ENCODE results near the gene RIPPLY2.
"Not testable (repeated sequence)": the region's sequence is repeated elsewhere in the genome, so short reads cannot be mapped to it uniquely, and the experiment has no call there.

The RIPPLY2 gene

GRCh38 chr6:83860782-83861495, 7.8 kb downstream of the RIPPLY2 start:
- DNase-seq, result no peak

GRCh38 chr6:83862776-83863471, 9.8 kb downstream of the RIPPLY2 start:
- DNase-seq, result no peak

GRCh38 chr6:83867043-83867442, 13.9 kb downstream of the RIPPLY2 start:
- DNase-seq, result no peak

GRCh38 chr6:83867527-83868161, 14.5 kb downstream of the RIPPLY2 start:
- no peak for DNase-seq

- no peak for DNase-seq
Observed at GRCh38 chr6:83868639-83869038, 15.5 kb downstream of the RIPPLY2 start.

GRCh38 chr6:83870649-83871048, 17.5 kb downstream of the RIPPLY2 start:
- no peak for DNase-seq

- DNase-seq, result no peak
Observed at GRCh38 chr6:83872386-83873118, 19.4 kb downstream of the RIPPLY2 start.

GRCh38 chr6:83873869-83874268, 20.7 kb downstream of the RIPPLY2 start:
- no peak for DNase-seq

- no peak for DNase-seq
Observed at GRCh38 chr6:83875843-83876242, 22.7 kb downstream of the RIPPLY2 start.

- no peak for DNase-seq
Observed at GRCh38 chr6:83878902-83879644, 25.9 kb downstream of the RIPPLY2 start.

- DNase-seq, result no peak
Observed at GRCh38 chr6:83879746-83880145, 26.6 kb downstream of the RIPPLY2 start.

- DNase-seq, result no peak
Observed at GRCh38 chr6:83883240-83883639, 30.1 kb downstream of the RIPPLY2 start.

GRCh38 chr6:83884523-83884922, 31.4 kb downstream of the RIPPLY2 start:
- no peak for DNase-seq

GRCh38 chr6:83885984-83886383, 32.8 kb downstream of the RIPPLY2 start:
- DNase-seq, result no peak

- DNase-seq, result no peak
Observed at GRCh38 chr6:83889621-83890020, 36.5 kb downstream of the RIPPLY2 start.

GRCh38 chr6:83890520-83890919, 37.4 kb downstream of the RIPPLY2 start:
- DNase-seq, result no peak

GRCh38 chr6:83891586-83891985, 38.4 kb downstream of the RIPPLY2 start:
- DNase-seq, result no peak

- DNase-seq, result no peak
Observed at GRCh38 chr6:83893024-83893423, 39.9 kb downstream of the RIPPLY2 start.

- DNase-seq, result not testable (repeated sequence)
Observed at GRCh38 chr6:83897094-83897493, 43.9 kb downstream of the RIPPLY2 start.

GRCh38 chr6:83901624-83902023, 48.5 kb downstream of the RIPPLY2 start:
- DNase-seq, result no peak

GRCh38 chr6:83904395-83904794, 51.2 kb downstream of the RIPPLY2 start:
- DNase-seq, result no peak

GRCh38 chr6:83905648-83906047, 52.5 kb downstream of the RIPPLY2 start:
- no peak for DNase-seq
